MM.1S (cell line): Measurements from ENCODE around the gene ARHGAP26.

Experiments used
- EZH2 ChIP-seq: fragments of 300-600 bp; sonication (generic); optimal IDR thresholded peaks from 2 replicates; pipeline ENCODE3; 2017; ENCODE audit warnings: low read depth, mild to moderate bottlenecking, antibody characterized with exemption, low read length, mixed read lengths
- EZH2phosphoT487 ChIP-seq: fragments of 300-600 bp; sonication (generic); IDR thresholded peaks from 2 replicates; pipeline ENCODE4 v1.6.1; 2018; ENCODE audit warnings: antibody characterized with exemption, low read length
- TF ChIP-seq, protein P1 (sequence below): fragments of 300-600 bp; sonication (generic); IDR thresholded peaks from 2 replicates; pipeline ENCODE4 v1.5.1; 2016; ENCODE audit warnings: antibody characterized with exemption, low read length, mixed read lengths

DNA sequence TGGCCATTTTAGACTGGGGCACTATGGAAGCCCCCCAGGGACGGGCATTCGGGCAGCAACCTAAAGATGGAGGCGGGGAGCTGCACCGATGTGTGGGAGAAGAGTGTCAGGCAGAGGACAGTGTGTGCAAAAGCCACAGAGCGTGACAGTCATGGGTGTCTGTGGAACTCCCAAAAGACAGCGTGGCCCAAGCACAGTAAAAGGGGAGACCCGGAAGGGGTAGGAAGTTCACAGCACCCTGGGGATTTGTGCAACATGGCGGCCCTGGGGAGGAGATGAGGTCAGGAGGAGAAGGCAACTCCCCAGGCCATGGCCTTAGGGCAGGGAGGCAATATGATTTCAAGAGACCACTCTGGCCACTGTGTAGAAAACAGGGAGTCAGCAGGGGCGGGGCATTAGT lies 45.4 kb upstream of the ARHGAP26 start:
- TF ChIP-seq, protein P1, sequence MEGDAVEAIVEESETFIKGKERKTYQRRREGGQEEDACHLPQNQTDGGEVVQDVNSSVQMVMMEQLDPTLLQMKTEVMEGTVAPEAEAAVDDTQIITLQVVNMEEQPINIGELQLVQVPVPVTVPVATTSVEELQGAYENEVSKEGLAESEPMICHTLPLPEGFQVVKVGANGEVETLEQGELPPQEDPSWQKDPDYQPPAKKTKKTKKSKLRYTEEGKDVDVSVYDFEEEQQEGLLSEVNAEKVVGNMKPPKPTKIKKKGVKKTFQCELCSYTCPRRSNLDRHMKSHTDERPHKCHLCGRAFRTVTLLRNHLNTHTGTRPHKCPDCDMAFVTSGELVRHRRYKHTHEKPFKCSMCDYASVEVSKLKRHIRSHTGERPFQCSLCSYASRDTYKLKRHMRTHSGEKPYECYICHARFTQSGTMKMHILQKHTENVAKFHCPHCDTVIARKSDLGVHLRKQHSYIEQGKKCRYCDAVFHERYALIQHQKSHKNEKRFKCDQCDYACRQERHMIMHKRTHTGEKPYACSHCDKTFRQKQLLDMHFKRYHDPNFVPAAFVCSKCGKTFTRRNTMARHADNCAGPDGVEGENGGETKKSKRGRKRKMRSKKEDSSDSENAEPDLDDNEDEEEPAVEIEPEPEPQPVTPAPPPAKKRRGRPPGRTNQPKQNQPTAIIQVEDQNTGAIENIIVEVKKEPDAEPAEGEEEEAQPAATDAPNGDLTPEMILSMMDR, result no peak
- TF ChIP-seq EZH2 (no peak), EZH2phosphoT487 (no peak)
